AG04450 (cell line): Measurements from ENCODE around the gene PLA2G4E. TPM values are rescaled to one million over a fixed set of nuclear protein-coding genes. Genes with fewer than 3 reads are reported as not detected.

Experiments used
- CTCF ChIA-PET: fragments of 300-600, 350-600 bp; formaldehyde crosslinking; extraction: SDS; loops from one replicate; lab custom pipeline; 2022; ENCODE audit warnings: antibody characterized with exemption, inconsistent platforms; lab: Charles Lee
- POLR2A ChIA-PET: fragments of 350-600 bp; formaldehyde crosslinking; extraction: SDS; loops from one replicate; lab custom pipeline; 2021; ENCODE audit warnings: antibody characterized with exemption, inconsistent platforms; lab: Yijun Ruan, JAX
- DNase-seq: peaks from one replicate; pipeline ENCODE4 v3.0.0-alpha.2; 2011; ENCODE audit warnings: low read depth, low spot score
- H3K27ac ChIP-seq: one replicate; pipeline ENCODE4 v1.5.1; 2012; ENCODE audit warnings: low read depth, low read length, control low read depth
- H3K27me3 ChIP-seq: one replicate; pipeline ENCODE4 v1.6.0; 2012; ENCODE audit warnings: low read length; ENCODE audit not compliant: control insufficient read depth, insufficient read depth
- H3K4me3 ChIP-seq: 2 replicates; pipeline ENCODE4 v1.5.1; 2011; ENCODE audit warnings: mild to moderate bottlenecking, low read depth, low read length, control low read depth
- H3K9me3 ChIP-seq: 2 replicates; pipeline ENCODE4 v1.5.1; 2012; ENCODE audit warnings: low read length; ENCODE audit not compliant: control insufficient read depth, insufficient read depth
- polyA plus RNA-seq: library from polyadenylated mRNA; depleted of rRNA; stranded (reverse); fragments of >200 nt; gene quantifications from 2 replicates; pipeline ENCODE4 v1.2.3, GENCODE V29; 2011
- TF ChIP-seq, protein P1 (sequence below): IDR thresholded peaks from 2 replicates; pipeline ENCODE4 v1.5.1; 2011; ENCODE audit warnings: low read depth, low read length, control low read depth, inconsistent platforms

PLA2G4E gene
- polyA plus RNA-seq, 1 experiment = not detected

DNA sequence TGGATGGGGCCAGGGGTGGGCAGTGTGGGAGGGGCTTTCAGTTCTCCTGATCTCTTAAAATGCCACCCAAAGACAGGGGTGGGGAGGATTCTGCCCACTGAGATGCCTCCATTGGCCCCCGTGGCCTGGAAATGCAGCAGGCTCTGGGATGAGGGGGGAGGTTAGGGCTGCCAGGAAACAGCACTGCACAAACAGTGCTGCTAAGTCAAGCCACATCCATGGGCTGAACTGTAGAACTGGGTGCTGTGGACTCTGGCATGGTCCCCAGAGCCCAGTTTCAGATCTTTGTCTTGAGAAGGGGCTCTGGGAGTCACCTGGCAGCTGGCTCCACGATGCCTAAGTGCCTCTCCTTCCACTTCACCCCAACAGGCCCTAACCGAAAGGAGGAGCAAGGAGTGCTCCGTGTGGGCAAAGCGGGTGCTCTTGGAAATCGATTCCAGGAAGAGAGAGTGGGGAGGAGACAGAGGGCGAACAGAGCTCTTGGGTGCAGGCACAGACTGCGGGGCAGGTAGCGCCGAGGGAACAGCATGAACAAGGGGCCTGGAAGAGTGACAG, 7.8 kb downstream of the PLA2G4E start:
- TF ChIP-seq, protein P1, sequence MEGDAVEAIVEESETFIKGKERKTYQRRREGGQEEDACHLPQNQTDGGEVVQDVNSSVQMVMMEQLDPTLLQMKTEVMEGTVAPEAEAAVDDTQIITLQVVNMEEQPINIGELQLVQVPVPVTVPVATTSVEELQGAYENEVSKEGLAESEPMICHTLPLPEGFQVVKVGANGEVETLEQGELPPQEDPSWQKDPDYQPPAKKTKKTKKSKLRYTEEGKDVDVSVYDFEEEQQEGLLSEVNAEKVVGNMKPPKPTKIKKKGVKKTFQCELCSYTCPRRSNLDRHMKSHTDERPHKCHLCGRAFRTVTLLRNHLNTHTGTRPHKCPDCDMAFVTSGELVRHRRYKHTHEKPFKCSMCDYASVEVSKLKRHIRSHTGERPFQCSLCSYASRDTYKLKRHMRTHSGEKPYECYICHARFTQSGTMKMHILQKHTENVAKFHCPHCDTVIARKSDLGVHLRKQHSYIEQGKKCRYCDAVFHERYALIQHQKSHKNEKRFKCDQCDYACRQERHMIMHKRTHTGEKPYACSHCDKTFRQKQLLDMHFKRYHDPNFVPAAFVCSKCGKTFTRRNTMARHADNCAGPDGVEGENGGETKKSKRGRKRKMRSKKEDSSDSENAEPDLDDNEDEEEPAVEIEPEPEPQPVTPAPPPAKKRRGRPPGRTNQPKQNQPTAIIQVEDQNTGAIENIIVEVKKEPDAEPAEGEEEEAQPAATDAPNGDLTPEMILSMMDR = no peak

DNA sequence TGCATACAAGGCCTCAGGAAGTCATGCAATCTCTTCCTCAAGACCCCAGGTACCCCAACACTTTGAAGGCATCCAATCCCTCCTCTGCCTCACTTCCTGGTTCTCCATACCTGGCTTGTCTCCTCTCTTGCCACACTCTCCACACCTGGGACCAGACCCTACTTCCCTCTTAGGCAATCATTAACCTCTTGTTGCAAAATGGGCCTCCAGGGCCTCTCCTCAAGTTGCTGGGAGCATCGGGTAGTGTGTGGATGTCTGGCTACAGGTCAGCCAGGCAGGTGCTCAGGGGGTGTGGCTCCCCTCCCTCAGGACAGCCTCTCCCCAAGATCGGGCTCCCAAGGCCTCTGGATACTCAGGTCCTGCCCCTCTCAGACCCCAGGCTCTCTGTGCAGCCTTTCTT, 8.6 kb downstream of the PLA2G4E start:
- peaks cover 53% of the 10 kb centered on the region for H3K27me3 ChIP-seq
- DNase-seq = no peak
- ChIA-PET CTCF (no interaction called here), POLR2A (no interaction called here)
- no peak overlapping the region for H3K27ac ChIP-seq
- TF ChIP-seq, protein P1 = no peak
- no peaks in the 10 kb centered on the region for H3K9me3 ChIP-seq
- no peak overlapping the region for H3K4me3 ChIP-seq

More for the DNA sequence above, 7.8 kb downstream of the PLA2G4E start:
- CTCF ChIA-PET = no interaction called here
- DNase-seq = no peak
- POLR2A ChIA-PET = no interaction called here
- Histone ChIP-seq H3K27ac (no peak overlapping the region), H3K4me3 (no peak overlapping the region), H3K9me3 (no peaks in the 10 kb centered on the region), H3K27me3 (peaks cover 54% of the 10 kb centered on the region)

DNA sequence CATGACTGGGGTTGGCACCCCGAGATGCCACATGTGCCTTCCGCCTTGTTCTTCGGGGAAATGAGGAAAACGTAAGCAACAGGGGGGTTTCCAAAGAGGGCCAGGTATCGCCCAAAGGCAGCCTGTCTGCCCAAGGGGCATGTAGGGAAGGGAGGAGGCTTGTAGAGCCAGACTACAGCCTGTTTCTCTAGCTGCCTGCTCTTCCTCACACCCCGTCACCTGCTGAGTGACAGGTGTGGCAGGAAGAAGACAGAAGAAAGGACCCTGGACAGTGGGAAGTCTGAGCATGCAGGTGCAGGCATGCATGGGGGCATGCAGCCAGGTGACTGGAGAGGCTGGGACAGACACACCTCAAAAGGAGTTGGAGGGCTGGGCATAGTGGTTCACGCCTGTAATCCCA, 9.8 kb downstream of the PLA2G4E start:
- Histone ChIP-seq H3K9me3 (no peaks in the 10 kb centered on the region), H3K4me3 (no peak overlapping the region), H3K27me3 (peaks cover 56% of the 10 kb centered on the region), H3K27ac (no peak overlapping the region)
- ChIA-PET CTCF (interaction anchor here (0.6 to 0.7 kb wide), 2 partner anchors 56 to 68 kb away, joined by 3 read pairs; no protein-coding TSS in a partner anchor), POLR2A (no interaction called here)
- no peak for DNase-seq
- TF ChIP-seq, protein P1 = no peak

DNA sequence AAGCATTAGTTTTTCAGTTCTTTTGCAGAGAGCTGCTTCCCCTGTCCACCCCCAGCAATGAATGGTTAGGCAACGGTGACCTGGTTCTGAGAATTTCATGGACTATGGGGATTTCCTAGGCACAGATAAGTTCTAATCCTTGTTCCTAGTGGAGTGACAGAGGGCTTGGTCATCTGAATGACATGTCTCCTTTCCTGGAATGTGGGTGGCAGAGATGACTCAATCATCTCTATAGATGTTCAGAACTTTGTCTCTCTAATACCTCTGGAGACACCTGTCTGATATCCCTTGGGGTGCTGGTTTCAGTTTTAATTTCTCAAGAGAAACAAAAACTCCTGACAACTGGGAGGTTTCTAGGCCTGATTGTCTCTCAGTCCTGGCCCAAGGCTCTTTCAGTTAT, 10.4 kb downstream of the PLA2G4E start:
- Histone ChIP-seq H3K27ac (no peak overlapping the region), H3K9me3 (no peaks in the 10 kb centered on the region), H3K27me3 (peaks cover 53% of the 10 kb centered on the region), H3K4me3 (no peak overlapping the region)
- ChIA-PET CTCF (no interaction called here), POLR2A (no interaction called here)
- TF ChIP-seq, protein P1 = no peak
- DNase-seq = no peak

DNA sequence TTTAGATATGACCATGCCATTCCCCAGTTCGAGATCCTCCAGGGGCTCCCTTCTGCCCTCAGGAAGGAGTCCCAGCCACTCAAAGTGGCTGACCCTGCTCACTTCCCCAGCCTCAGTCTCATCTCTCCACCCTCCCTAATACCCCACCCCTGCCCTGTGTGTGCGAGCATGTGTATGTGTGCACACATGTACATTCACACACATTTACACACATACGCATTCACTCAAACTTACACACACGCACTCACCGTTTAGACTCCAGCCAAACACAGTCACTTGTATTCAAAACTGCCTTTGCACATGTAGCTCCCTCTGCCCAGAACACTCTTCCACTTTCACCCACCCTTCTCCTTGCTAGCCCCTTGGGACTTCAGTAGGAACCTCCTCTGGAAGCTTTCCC, 11.4 kb downstream of the PLA2G4E start:
- ChIA-PET POLR2A (interaction anchor here (0.6 kb wide), 1 partner anchor 41 kb away, joined by 5 read pairs; no protein-coding TSS in a partner anchor), CTCF (no interaction called here)
- no peak overlapping the region for H3K4me3 ChIP-seq
- no peak overlapping the region for H3K27ac ChIP-seq
- peaks cover 49% of the 10 kb centered on the region for H3K27me3 ChIP-seq
- DNase-seq = no peak
- TF ChIP-seq, protein P1 = no peak
- no peaks in the 10 kb centered on the region for H3K9me3 ChIP-seq
